SH-SY5Y (cell line): Measurements from ENCODE around the gene HSD11B2.

Experiments used
- GATA2 ChIP-seq: IDR thresholded peaks from 2 replicates; pipeline ENCODE4 v1.6.1; 2011; ENCODE audit warnings: mild to moderate bottlenecking, low read depth, low read length
- GATA3 ChIP-seq: IDR thresholded peaks from 2 replicates; pipeline ENCODE4 v1.6.1; 2011; ENCODE audit warnings: low read depth, mild to moderate bottlenecking, low read length, moderate library complexity

HSD11B2 gene

GRCh38 chr16:67419502-67419901 lies 11.4 kb upstream of the HSD11B2 start:
- no peak for TF ChIP-seq GATA2
- TF ChIP-seq GATA3, result no peak

GRCh38 chr16:67419931-67420330 lies 11.0 kb upstream of the HSD11B2 start:
- TF ChIP-seq GATA3 (no peak), GATA2 (no peak)

- TF ChIP-seq GATA2 (no peak), GATA3 (no peak)
These were observed 9.9 kb upstream of the HSD11B2 start for GRCh38 chr16:67421030-67421429.

- TF ChIP-seq GATA3, result no peak
- TF ChIP-seq GATA2, result no peak
These were observed 7.9 kb upstream of the HSD11B2 start for GRCh38 chr16:67423015-67423414.

- TF ChIP-seq GATA3 (no peak), GATA2 (no peak)
These were observed 7.2 kb upstream of the HSD11B2 start for GRCh38 chr16:67423611-67424260.

GRCh38 chr16:67424261-67424615 lies 6.7 kb upstream of the HSD11B2 start:
- TF ChIP-seq GATA2 (no peak), GATA3 (no peak)

GRCh38 chr16:67425061-67425460 lies 5.9 kb upstream of the HSD11B2 start:
- TF ChIP-seq GATA3, result no peak
- TF ChIP-seq GATA2, result no peak

GRCh38 chr16:67425580-67425979 lies 5.3 kb upstream of the HSD11B2 start:
- TF ChIP-seq GATA3 (no peak), GATA2 (no peak)

GRCh38 chr16:67426022-67426421 lies 4.9 kb upstream of the HSD11B2 start:
- TF ChIP-seq GATA3 (no peak), GATA2 (no peak)

- no peak for TF ChIP-seq GATA3
- no peak for TF ChIP-seq GATA2
These were observed 4.0 kb upstream of the HSD11B2 start for GRCh38 chr16:67426950-67427349.

- TF ChIP-seq GATA2, result no peak
- no peak for TF ChIP-seq GATA3
These were observed 2.7 kb upstream of the HSD11B2 start for GRCh38 chr16:67428146-67428731.

GRCh38 chr16:67429053-67429798 lies 1.7 kb upstream of the HSD11B2 start:
- TF ChIP-seq GATA2 (no peak), GATA3 (no peak)

- no peak for TF ChIP-seq GATA3
- TF ChIP-seq GATA2, result no peak
These were observed 970 bp upstream of the HSD11B2 start for GRCh38 chr16:67429799-67430503.

GRCh38 chr16:67430504-67430976 lies 381 bp upstream of the HSD11B2 start:
- TF ChIP-seq GATA2 (no peak), GATA3 (no peak)

- TF ChIP-seq GATA3 (no peak), GATA2 (no peak)
These were observed 1.0 kb downstream of the HSD11B2 start for GRCh38 chr16:67431775-67432505.
